22Rv1 (cell line): ENCODE data around the gene RPTOR.

Source experiments
- ZFX ChIP-seq: fragments of 450-650 bp; IDR thresholded peaks from 2 replicates; pipeline ENCODE4 v1.6.1; 2017; ENCODE audit warnings: antibody characterized with exemption, borderline replicate concordance
- TF ChIP-seq, protein P1 (sequence below): fragments of 450-650 bp; IDR thresholded peaks from 2 replicates; pipeline ENCODE4 v1.5.1; 2017; ENCODE audit warnings: mild to moderate bottlenecking

DNA sequence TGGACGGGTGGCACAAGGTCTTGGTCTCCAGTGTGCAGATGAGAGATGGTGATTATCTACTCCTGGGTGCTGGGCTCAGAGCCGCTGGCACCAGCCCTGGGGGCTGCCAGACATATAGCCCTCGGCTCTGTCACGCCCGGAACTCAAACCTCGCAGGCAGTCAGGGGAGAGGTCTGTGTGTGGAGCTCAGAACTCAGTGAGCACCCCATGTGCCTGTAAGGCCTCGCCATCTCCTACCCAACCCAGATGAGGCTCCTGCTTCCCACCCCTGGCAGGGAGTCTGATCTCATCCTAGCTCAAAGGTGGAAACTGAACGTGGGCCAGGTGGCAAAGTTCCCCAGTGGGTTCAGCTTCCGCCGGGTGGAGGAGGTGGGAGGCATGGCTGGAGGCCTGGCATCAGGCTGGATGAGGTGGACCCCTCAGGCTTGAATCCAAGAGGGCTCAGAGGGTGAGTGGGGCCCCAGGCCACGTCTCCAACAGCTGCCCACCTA, 45.7 kb upstream of the RPTOR start:
- TF ChIP-seq, protein P1, sequence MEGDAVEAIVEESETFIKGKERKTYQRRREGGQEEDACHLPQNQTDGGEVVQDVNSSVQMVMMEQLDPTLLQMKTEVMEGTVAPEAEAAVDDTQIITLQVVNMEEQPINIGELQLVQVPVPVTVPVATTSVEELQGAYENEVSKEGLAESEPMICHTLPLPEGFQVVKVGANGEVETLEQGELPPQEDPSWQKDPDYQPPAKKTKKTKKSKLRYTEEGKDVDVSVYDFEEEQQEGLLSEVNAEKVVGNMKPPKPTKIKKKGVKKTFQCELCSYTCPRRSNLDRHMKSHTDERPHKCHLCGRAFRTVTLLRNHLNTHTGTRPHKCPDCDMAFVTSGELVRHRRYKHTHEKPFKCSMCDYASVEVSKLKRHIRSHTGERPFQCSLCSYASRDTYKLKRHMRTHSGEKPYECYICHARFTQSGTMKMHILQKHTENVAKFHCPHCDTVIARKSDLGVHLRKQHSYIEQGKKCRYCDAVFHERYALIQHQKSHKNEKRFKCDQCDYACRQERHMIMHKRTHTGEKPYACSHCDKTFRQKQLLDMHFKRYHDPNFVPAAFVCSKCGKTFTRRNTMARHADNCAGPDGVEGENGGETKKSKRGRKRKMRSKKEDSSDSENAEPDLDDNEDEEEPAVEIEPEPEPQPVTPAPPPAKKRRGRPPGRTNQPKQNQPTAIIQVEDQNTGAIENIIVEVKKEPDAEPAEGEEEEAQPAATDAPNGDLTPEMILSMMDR, result no peak
- TF ChIP-seq ZFX, result no peak
